NOMO-1 treated with DMSO at 0.1 percent for 48 hours (cell line): ENCODE results near the gene ELMO2.

ENCODE experiments used
- DNase-seq: peaks from one replicate; lab custom pipeline; 2025; ENCODE audit not compliant: unreplicated experiment; lab: John Stamatoyannopoulos, UW

ELMO2 gene

GRCh38 chr20:46334303-46334904 is 72.0 kb downstream of the ELMO2 start:
- no peak for DNase-seq

- no peak for DNase-seq
These were observed 73.0 kb downstream of the ELMO2 start for GRCh38 chr20:46333161-46333991.

- no peak for DNase-seq
These were observed 73.8 kb downstream of the ELMO2 start for GRCh38 chr20:46332373-46333160.

GRCh38 chr20:46331611-46332361 is 74.6 kb downstream of the ELMO2 start:
- no peak for DNase-seq

- no peak for DNase-seq
These were observed 75.5 kb downstream of the ELMO2 start for GRCh38 chr20:46330831-46331371.

GRCh38 chr20:46330072-46330763 is 76.2 kb downstream of the ELMO2 start:
- DNase-seq = no peak

- DNase-seq = no peak
These were observed 78.1 kb downstream of the ELMO2 start for GRCh38 chr20:46328200-46328882.

GRCh38 chr20:46327557-46327956 is 78.9 kb downstream of the ELMO2 start:
- DNase-seq = no peak

GRCh38 chr20:46325789-46326188 is 80.6 kb downstream of the ELMO2 start:
- DNase-seq = no peak

- peak; percentile 16 for DNase-seq
These were observed 81.3 kb downstream of the ELMO2 start for GRCh38 chr20:46324960-46325703.

GRCh38 chr20:46324379-46324778 is 82.0 kb downstream of the ELMO2 start:
- DNase-seq = no peak

- no peak for DNase-seq
These were observed 82.9 kb downstream of the ELMO2 start for GRCh38 chr20:46323557-46323956.

GRCh38 chr20:46322641-46323040 is 83.8 kb downstream of the ELMO2 start:
- DNase-seq = no peak

- no peak for DNase-seq
These were observed 88.7 kb downstream of the ELMO2 start for GRCh38 chr20:46317685-46318177.

- no peak for DNase-seq
These were observed 89.3 kb downstream of the ELMO2 start for GRCh38 chr20:46316984-46317684.
